Measurements from ENCODE around the gene RPL21.

GRCh38 chr13:27208514-27208913 lies 42.8 kb upstream of the RPL21 start:
- TF ChIP-seq CTCF (IDR thresholded peaks at IDR 0.05) (no peak), POLR2A (IDR thresholded peaks at IDR 0.05) (no peak)

Data from right lobe of liver (tissue), 4 donors.